ENCODE data around the gene B3GNT3.
A peak's percentile ranks its signal among the peaks of the same experiment; 100 is the strongest.

The B3GNT3 gene, protein sequence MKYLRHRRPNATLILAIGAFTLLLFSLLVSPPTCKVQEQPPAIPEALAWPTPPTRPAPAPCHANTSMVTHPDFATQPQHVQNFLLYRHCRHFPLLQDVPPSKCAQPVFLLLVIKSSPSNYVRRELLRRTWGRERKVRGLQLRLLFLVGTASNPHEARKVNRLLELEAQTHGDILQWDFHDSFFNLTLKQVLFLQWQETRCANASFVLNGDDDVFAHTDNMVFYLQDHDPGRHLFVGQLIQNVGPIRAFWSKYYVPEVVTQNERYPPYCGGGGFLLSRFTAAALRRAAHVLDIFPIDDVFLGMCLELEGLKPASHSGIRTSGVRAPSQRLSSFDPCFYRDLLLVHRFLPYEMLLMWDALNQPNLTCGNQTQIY
- total RNA-seq, result 0.07 to 1.2 reads per million in 2 donors

DNA sequence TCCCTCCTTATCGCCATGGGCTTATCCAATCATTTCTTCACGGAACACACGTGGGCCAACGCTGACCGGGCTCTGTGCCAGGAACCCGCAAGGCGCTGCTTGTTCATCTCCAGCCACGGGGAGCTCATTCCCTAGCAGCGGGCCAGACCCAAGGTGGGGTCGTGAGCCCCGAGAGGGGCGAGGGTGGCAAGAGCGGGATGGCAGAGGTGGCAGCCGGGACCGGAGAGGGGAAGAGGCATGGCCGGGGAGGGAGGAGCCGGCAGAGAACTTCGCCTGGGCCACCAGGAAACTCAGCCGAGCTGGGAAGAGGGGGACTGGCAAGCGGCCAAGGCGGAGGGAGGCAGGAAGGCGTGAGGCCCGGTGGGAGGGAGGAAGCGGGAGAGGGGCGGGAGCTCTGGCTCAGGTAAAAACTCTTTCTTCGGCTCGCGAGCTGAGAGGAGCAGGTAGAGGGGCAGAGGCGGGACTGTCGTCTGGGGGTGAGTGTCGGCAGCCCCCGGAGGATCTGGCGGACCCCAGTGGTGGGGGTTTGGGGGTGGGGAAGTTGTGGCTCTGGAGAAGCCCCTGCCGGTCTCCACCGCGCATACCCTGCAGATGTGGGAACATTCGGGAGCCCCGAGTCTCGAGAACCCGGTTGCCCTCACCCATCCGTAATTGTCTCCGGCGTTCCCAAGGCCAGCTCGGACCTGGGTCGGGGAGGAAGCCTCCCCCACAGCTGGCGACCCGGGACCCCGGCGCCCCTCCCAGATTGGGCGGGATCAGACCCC is at the start of gene B3GNT3:
Gene B3GNT3 (plus strand): TSS at position 408 of the 764 bp plus-strand sequence. CDS start 12,670 bp downstream, outside the sequence.
- peak; percentile 39 for DNase-seq

DNA sequence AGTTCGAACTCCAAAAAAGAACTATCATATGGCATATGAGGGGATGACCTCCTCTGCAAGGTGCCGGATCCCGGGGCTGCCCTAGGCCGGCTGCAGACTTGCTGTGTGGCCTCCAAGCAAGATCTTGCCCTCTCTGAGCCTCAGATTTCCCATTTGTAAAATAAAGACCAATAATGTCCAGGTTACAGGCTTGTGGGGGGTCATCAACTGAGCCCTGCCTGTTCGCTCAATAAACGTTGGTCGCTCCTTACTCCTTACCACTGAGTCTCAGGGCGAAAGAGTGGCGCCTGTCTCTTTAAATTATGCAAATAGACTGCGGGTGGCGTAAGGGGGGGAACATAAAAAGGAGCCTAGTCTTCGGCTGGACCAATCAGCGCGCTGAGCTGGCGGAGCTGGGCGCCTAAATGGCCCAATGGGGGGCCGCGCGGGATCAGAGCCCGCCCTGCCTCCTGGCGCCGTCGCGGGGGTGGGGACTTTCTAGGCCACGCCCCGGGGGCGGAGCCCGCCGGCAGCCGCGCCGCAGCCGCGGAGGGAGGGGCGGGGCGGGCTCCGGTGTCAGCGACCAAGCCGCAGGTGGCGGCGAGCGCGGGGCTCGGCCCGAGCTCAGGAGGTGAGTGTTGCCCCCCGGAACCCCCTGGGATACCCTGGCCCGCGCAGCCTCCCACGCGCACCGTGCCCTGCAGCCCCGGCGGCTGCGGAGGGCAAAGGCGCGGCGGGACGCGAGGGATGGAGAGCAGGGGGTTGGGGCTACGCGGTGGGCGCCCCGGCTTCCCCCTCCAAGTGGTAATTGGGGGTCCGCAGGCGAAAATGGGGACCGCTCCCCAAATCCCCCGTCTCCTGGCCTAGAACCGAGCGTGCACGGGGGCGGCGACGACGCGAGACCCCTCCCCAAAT is 47.5 kb upstream of the B3GNT3 start:
- peak; percentile 91 for DNase-seq

DNA sequence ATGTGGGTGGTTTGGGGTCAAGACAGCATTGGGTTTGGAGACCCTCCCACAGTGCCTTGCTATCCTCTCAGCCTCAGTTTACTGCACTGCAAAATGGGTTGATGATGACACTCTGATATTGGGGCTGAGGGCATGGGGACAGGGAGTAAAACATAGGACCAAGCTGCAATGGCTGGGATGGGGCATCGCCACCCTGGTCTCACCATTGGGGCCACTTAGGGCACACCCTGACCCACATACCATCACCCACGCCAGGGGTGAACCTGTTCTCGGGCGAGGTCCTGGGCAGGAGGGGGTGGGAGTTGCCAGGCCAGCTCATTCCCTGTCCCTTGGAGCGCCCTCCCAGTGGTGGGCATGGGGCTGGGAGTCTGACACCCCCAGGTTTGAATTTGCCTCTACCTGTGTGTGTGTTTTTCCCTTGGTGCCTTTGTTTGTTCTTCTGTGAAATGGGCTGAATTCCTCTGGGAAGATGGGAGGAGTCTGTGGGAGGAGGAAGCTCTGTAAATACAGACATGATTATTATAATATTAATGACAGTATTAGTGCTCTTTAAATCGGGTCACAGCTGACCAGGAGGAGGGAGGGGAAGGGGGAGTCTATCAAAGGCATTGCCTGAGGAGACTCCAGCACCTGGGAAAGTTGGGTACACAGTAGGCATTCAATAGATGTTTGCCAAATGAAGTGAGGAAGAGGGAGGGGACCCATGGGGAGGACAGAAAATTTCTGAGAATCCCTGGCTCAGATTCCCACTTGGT is 45.9 kb upstream of the B3GNT3 start:
- DNase-seq, result no peak

DNA sequence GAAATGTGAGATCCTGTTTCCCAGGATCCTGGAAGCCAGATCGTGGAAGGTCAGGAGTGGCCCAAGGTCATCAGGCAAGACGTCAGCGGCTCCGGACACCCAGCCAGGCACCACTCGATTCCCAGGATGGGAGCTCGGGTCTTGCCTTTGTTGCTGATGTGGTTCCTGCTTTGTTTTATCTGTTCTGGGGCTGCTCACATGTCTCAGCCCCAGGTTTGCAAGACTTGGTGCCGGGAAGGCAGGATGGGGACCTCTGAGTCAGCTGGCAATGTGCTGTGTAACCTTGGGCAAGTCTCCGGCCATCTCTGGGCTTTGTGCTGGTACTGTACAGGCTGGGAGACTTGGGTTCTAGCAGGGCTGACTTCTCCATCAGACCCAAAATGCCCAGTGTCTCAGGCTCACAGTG is 45.0 kb upstream of the B3GNT3 start:
- no peak for DNase-seq

DNA sequence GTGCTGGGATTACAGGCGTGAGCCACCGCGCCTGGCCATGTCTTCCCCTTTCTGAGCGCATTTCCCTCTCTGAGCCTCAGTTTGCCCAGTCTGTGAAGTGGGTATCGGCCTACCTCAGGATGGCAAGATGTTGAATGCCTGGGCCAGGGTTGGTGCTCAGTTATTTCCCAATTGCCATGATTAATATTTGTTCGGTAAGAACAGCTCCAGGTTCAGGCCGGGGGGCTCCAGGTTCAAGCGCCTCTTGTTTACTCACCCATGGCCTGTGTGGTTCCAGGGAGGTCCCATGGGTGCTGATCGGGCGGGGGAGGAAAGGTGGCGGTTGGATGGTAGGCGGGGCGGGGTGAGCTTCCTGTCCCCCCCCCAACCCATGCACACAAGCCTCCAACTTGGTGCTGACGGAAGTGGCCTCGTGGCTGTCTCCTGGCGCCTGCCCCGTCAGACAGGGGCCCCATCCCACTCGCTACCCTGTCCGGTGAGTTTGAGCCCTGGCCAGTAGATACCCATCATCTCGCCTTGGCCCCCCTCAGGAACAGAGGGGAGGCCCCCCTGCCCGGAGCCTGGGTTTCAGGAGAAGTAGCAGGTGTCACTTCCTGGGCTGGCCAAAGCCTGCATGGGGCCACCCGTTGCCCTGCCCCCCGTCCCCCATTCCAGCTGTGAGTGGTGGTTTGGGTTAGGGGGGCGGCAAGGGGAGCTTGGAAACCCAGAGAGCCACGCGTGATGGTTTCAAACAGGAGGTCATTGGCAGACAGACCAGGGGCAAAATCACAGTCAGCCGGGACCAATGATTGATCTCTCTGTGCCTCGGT is 43.6 kb upstream of the B3GNT3 start, which contains the start of gene FCHO1:
Gene FCHO1 (plus strand): TSS at position 375 of the 809 bp plus-strand sequence. CDS start 3,688 bp downstream, outside the sequence.
- DNase-seq, result peak; percentile 79

DNA sequence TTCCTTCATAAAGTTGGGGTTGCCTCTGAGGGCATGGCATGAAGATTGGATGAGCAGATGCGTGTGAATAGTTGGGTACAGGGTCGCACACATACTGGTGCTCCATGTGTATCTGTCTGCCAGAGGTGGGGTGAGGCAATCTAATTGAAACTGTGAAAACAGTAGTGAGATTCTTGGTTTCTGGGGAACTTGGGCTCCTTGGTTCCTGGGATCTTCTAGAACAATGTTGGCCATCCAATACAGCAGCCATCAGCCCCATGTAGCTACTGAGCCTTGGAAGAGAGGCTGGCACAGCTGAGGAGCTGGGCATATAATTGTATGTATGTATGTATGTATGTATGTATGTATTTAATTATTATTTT is 43.0 kb upstream of the B3GNT3 start:
- DNase-seq, result no peak

DNA sequence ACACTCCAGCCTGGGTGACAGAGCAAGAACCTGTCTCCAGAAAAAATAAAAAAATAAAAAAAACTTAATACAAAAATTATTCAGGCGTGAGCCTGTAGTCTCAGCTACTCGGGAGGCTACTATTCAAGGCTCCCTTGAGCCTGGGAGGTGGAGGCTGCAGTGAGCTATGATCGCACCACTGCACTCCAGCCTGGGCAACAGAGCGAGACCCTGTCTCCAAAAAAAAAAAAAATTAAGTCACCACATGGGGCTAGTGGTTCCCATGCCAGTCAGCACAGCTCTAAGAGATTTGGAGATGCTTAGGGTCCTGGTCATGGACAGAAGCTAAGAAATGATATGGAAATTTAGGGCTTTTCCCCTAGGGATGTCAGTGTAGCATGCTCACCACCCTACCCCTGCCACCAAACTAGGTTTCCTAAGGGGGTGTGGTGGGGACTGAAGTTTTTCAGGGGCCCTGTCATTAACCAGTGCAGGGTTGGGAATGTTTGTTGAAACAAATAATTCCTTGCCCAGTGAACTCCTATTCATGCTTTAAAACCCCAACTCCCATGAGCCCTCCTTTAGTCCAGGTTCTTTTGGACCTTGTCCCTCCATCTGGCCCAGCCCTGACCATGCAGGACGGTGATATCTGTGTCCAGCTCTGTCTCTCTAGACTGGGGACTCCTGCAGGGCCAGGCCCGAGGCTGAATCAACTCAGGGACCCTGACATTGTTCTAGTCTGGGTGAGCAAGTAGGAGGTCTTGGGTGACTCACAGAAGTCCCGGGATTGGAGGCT is 41.9 kb upstream of the B3GNT3 start:
- no peak for DNase-seq

DNA sequence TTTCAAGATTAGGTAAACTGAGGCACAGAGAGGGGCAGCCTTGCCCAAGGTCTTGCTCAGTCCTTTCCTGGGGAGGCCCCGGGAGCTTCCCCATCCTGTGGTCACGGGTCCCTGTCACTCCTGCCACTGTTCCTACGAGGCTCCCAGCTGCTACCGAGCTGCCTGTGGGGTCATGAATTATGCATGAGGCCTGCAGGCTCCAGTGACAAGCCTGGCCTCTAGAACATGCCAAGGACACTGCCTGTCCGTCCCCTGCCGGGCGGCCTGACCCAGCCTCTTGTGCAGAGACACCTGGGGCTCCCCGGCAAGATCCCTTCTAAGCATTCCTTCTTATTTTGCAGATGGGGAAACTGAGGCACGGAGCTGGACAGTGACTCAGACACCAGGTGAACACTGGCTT is 41.0 kb upstream of the B3GNT3 start:
- no peak for DNase-seq

DNA sequence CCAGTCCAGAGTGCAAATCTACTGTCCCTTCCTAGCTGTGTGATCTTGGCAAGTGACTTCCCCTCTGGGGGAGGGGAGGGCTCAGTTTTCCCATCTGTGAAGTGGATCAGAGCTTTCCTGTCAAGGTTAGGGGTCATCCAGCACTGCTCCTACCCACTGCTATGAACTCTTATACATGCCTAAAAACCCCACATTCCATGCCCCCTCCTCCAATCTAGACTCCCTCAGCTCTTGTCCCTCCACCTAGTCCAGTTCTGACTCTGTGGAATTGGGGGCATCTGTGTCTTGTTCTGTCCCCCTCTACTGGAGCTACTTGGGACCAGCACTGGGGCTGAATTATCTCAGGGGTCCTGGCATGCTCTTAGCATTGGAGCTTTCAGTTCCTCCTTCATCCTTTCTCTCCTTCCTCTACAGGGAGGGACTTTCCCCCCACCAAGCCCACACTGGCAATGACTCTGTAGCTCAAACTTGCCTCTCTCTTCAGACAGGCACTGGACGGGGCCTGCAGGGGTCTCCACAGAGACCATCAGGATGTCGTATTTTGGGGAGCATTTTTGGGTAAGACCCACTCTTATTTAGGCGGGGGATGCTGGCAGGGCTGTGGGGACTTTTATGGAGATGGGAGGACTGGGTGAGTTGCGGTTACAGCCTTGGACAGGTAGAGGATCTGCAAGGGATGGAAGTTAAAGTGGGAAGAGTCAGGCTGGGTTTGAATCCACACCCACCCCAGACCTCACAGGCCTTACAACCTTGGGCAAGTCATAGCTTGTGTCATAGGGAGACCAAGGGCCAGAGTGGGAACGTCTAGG is 40.1 kb upstream of the B3GNT3 start:
- DNase-seq, result no peak

DNA sequence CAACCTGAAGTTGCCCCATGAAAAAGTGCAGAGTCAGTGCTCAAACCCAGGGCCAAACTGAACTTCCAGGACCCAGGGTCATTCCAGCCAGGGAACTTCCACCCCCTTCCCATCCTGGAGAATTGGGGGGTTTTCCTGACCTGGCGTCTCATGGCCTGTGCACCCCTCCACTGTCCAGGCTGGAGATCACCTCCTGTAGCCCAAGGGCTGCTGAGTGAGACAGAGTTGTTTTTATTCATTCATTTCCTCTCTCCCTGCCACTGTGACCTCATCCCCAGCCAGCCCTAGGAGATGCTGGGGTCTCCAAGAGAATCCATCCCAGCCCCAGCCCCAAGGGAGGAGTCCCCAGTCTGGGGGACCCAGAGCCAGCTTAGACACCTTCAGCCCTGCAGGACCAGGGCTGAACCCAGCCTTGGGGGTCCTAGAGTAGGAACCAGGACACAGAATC is 39.5 kb upstream of the B3GNT3 start:
- DNase-seq, result no peak

DNA sequence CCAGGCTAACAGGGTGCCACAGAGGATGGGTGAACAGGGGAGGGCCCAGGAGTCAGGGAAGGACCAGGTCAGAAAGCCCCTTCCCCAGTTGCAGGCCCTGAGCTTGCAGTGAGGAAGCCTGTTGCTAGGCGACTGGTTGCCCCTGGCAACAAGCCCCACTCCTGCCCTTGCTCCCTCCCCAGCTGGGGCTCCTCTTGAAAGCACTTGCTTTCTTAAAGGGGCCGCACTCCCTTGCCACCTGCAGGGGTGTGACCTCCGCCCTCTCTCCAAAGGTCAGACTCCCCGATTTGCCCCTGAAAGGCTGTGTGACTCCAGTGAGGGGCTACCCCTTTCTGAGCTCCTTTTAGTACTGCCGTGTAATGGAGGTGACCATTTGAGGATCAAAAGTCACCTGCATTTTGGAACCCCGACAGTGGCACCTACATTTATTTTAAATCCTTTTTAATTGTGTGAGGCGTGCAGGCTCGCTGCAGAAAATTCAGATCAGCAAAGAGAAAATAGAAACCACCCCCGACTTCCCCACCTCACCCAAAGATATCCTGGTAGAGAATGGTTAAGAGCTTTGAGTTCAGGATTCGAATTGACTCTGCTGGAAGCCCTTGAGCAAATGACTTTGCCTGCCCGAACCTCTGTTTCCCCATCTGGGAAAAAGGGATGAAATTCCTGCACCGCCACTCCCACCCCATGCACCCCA is 38.8 kb upstream of the B3GNT3 start:
- no peak for DNase-seq

DNA sequence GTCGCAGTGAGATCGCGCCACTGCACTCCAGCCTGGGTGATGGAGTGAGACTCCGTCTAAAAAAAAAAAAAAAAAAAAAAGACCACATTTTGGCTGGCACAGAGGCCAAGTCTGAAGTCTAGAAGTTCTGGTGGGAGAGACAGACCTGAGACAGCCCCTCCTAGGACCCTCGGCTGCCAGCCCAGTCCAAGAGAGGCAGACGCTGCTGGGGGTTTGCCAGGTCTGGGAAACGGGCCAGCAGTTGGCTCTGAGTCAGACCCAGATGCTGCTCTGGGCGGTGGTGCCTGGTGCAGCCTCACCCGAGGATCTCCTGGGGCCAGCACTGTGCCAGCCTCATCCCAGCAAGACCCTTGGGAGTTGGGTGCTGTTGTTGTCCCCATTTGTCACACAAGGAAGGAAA is 37.8 kb upstream of the B3GNT3 start:
- DNase-seq, result no peak

DNA sequence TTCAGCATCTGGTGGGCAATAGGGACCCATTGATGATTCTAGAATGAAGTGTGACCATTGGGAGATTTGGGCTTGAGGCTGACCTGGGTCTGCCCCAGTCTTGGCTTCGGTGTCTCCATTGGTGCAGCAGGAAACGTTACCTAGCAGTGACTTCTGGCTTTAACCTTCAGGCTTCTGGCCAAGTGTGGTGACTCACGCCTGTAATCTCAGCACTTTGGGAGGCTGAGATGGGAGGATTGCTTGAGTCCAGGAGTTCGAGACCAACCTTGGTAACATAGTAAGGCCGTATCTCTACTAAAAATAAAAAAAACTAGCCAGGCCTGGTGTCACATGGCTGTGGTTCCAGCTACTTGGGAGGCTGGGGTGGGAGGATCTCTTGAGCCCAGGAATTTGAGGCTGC is 36.4 kb upstream of the B3GNT3 start:
- DNase-seq, result no peak

DNA sequence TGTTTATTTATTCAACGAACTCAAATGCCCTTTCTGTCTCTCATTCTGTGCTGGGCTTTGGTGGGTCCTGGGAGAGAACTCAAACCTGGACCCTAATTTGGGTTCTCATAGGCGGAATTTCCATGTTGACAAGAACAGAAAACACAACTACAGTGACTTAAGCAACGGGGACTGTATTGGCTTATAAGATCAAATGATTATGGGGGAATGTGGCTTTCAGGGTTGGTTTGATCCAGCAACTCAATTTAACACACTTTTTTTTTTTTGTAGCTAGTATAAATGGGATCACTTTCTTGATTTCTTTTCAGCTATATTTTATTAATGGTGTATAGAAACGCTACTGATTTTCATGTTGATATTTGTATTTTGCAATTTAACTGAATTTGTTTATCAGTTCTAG is 33.8 kb upstream of the B3GNT3 start:
- DNase-seq, result no peak

DNA sequence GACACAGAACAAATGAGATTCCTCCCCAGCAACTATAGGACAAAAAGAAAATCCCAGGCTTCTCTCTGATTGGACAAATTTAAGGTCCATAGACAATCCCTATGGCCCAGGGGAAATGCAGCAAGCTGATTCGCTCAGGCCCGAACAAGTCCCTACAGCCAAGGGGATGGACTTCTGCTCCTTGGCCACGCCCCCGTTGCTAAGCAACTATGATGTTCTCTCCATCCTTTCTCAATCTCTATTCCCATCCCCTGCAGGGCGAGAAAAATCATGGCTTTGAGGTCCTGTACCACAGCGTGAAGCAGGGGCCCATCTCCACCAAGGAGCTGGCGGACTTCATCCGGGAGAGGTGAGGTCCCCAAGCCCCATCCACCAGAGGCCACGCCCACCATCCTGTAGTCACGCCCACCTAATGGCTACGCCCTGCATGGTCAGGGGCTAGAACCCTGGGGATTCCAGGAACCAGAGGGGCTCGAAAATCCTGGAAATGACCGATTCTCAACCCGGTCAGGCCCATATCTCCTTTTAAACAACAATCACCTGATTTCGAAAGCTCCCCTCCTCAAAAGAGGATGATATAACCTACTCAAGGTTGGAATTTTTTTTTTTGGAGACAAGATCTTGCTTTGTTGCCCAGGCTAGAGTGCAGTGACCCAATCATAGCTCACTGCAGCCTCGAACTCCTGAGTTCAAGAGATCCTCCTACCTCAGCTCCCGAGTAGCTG is 32.3 kb upstream of the B3GNT3 start:
- DNase-seq, result no peak

DNA sequence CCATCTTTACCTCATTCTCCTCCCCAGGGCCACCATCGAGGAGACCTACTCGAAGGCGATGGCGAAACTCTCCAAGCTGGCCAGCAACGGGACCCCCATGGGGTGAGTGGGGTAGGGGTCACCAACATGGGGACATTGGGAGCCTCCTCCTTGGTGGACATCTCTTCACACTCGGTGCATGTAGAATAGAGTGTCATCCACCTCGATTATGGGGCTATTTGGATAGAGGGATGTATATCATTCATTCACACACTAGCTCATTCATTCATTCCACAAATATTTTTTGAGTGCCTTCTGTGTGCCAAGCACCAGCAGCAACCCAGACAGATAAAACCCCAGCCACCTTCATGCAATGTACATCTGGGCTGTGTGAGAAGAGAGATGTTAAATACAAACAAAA is 30.6 kb upstream of the B3GNT3 start:
- no peak for DNase-seq

DNA sequence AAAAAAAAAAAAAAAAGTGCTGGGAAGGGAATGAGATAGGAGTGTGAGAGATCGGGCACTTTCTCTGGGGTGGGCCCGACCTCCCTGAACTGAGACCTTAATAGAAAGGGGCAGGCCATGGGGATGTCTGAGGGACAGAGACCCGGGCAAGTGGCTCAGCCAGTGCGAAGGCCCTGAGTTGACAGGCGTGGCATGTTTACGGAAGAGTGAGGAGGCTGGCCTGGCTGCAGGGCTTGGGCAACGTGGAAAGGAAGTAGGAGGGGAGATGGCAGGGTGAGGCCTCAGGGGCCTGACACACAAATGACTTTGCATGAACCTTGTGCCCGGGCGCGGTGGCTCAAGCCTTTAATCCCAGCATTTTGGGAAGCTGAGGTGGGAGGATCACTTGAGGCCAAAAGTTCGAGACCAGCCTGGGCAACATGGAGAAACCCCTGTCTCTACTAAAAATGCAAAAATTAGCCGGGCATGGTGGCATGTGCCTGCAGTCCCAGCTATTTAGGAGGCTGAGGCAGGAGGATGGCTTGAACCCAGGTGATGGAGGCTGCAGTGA is 29.8 kb upstream of the B3GNT3 start:
- DNase-seq, result no peak

Measured in T-helper 9 cell (primary cell).